ENCODE measurements around the gene QKI. TPM values are rescaled to one million over a fixed set of nuclear protein-coding genes. Genes with fewer than 3 reads are reported as not detected.

QKI gene
- total and polyA plus RNA-seq, 2 of the 8 experiments (the other 6 are each of a cell fraction or from before 2014, with no cell fraction given), result 181 to 183 TPM

- no peaks in the 10 kb centered on the region for H3K23me2 ChIP-seq (ENCODE audit: low read depth, low read length)
- CTCF ChIA-PET (ENCODE audit: partially characterized antibody), result interaction anchor here (1.0 kb wide), 1 partner anchor 16 kb away, joined by 3 read pairs; no protein-coding TSS in a partner anchor
- DNase-seq (ENCODE audit: low read depth in 1 of 2, low spot score in 2 of 2), result no peak
- peaks cover 7 to 8% of the 10 kb centered on the region in 2 experiments for H4K20me1 ChIP-seq (replicated peaks in 1 of 2; ENCODE audit: control insufficient read depth in 1 of 2, insufficient read depth in 2 of 2, low read length in 2 of 2)
- FAIRE-seq, result no peak
- H3K9me3 ChIP-seq (ENCODE audit: insufficient read depth in 2 of 2, low read depth in 1 of 2, low read length in 1 of 2), result no peaks in the 10 kb centered on the region
- H3K18ac ChIP-seq (ENCODE audit: extremely low read depth, low read length), result no peak overlapping the region
- no peak overlapping the region for H3K56ac ChIP-seq (replicated peaks; ENCODE audit: insufficient read length, low read depth, low read length)
- H4K5ac ChIP-seq (ENCODE audit: insufficient read length, low read depth, low read length), result no peak overlapping the region
- H3K4me1 ChIP-seq (replicated peaks in 1 of 4; ENCODE audit: control insufficient read depth in 3 of 4, insufficient read depth in 4 of 4, low read length in 3 of 4), result no peaks in the 10 kb centered on the region
- no peak overlapping the region; the same call in 1 of the 2 replicates for H2BK5ac ChIP-seq (ENCODE audit: low read depth, low read length)
- H4K8ac ChIP-seq (ENCODE audit: extremely low read depth, insufficient read depth, low read length), result no peak overlapping the region
- POLR2A ChIA-PET (ENCODE audit: partially characterized antibody), result no interaction called here
- peaks cover 9 to 98% of the 10 kb centered on the region in 2 experiments; a peak in 3 of 4 replicates for H3K79me2 ChIP-seq (ENCODE audit: control insufficient read depth in 1 of 2, insufficient read depth in 2 of 2, low read length in 2 of 2)
- no peak for TF ChIP-seq EZH2 (IDR thresholded peaks at IDR 0.05; ENCODE audit: low read depth, low read length, severe bottlenecking)
- no peak for TF ChIP-seq SRF (IDR thresholded peaks at IDR 0.05; ENCODE audit: low read depth, low read length)
- no peak for TF ChIP-seq MAFK (IDR thresholded peaks at IDR 0.05; ENCODE audit: low read depth, low read length)
- no peak for TF ChIP-seq MAX (IDR thresholded peaks at IDR 0.05)
- H3K4ac ChIP-seq (replicated peaks; ENCODE audit: insufficient read length, low read depth, low read length), result no peak overlapping the region
- H3K14ac ChIP-seq (ENCODE audit: insufficient read length), result no peak overlapping the region
- WGBS, 2 experiments (ENCODE audit: extremely low coverage in 1 of 2, insufficient coverage in 1 of 2, insufficient read length in 1 of 2, insufficient replicate concordance in 2 of 2, low coverage in 1 of 2, low lambda C conversion rate in 2 of 2, missing lambda C conversion rate in 1 of 2), result 89% methylated on average over 2 of the region's 2 CpGs; no CpG with 5 or more reads in 1 of the 2 experiments
- no peak overlapping the region for H3K27ac ChIP-seq (ENCODE audit: low read depth, low read length)
- no peak overlapping the region for H3K4me2 ChIP-seq (ENCODE audit: insufficient read depth in 1 of 2, low read depth in 2 of 2, low read length in 2 of 2)
- H2BK15ac ChIP-seq (ENCODE audit: low read length), result no peak overlapping the region
- no peak overlapping the region for H3K23ac ChIP-seq (ENCODE audit: insufficient read length)
- no peak overlapping the region for H2BK20ac ChIP-seq (ENCODE audit: low read length)
- H2AK5ac ChIP-seq (ENCODE audit: low read depth, low read length), result no peak overlapping the region
- H4K91ac ChIP-seq (replicated peaks; ENCODE audit: insufficient read length, low read length), result no peak overlapping the region
- H3K9ac ChIP-seq (replicated peaks in 1 of 4; ENCODE audit: extremely low read depth in 1 of 4, low read depth in 3 of 4, low read length in 3 of 4), result no peak overlapping the region
- H2BK12ac ChIP-seq (ENCODE audit: low read depth, low read length), result no peak overlapping the region
- H3K79me1 ChIP-seq (ENCODE audit: low read depth, low read length), result no peaks in the 10 kb centered on the region; the same call in 1 of the 2 replicates
- H3K36me3 ChIP-seq (ENCODE audit: control insufficient read depth in 2 of 4, insufficient read depth in 4 of 4, low read length in 3 of 4), result peaks cover 0 to 3% (median 0%) of the 10 kb centered on the region in 4 experiments; a peak in 1 of 8 replicates
- no peak overlapping the region for H2AFZ ChIP-seq (ENCODE audit: low read length)
- no peaks in the 10 kb centered on the region for H3K27me3 ChIP-seq (replicated peaks in 1 of 4; ENCODE audit: control insufficient read depth in 3 of 4, extremely low read depth in 1 of 4, insufficient read depth in 3 of 4, low read length in 3 of 4)
- no peak overlapping the region for H2BK120ac ChIP-seq (replicated peaks; ENCODE audit: low read depth, low read length)
- no peak overlapping the region for H3K4me3 ChIP-seq (ENCODE audit: extremely low read depth in 1 of 4, insufficient read depth in 2 of 4, low read depth in 3 of 4, low read length in 4 of 4)
Measured at GRCh38 chr6:163485388-163485851, 70.9 kb downstream of the QKI start.
